ENCODE measurements around the gene PTPRT. TPM values are rescaled to one million over a fixed set of nuclear protein-coding genes. Genes with fewer than 3 reads are reported as not detected.

PTPRT gene
- total and polyA plus RNA-seq, 2 donors (not counting 1 experiment from before 2014, with no cell fraction given): not detected

DNA sequence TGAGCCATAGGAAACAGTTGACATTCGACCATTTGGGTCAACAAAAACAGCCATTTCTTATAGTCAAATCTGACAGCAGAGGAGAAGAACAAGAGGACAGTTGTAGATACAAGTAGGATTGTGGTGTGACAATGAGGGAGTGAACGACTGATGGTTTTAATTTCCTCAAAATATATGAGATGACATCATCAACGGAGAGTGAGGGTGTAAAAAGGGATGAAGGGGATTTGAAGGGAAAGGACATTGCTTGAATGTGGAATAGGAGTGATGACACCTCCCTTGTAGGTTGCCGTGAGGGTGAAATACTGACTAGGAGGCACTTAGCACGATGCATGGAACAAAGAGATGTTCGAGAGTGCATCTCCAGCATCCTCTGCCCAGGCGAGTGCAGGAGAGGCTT lies 1071.7 kb downstream of the PTPRT start:
- no peaks in the 10 kb centered on the region for H3K4me1 ChIP-seq (ENCODE audit: control insufficient read depth, extremely low read depth, insufficient read depth, low read length)
- H3K27ac ChIP-seq (ENCODE audit: insufficient read depth, low read length): no peak overlapping the region
- no peak for DNase-seq (ENCODE audit: low read depth in 2 of 2)
- H3K36me3 ChIP-seq (ENCODE audit: control insufficient read depth, insufficient read depth, low read length): no peaks in the 10 kb centered on the region
- no peak overlapping the region for H2AFZ ChIP-seq (ENCODE audit: low read length)
- no peaks in the 10 kb centered on the region for H3K9me3 ChIP-seq (ENCODE audit: control insufficient read depth, insufficient read depth, low read depth, low read length)
- no peak overlapping the region for H3K4me2 ChIP-seq (ENCODE audit: extremely low read depth, insufficient read depth, low read length)
- no peaks in the 10 kb centered on the region for H3K79me2 ChIP-seq (ENCODE audit: control insufficient read depth, insufficient read depth, low read length)
- no peaks in the 10 kb centered on the region for H4K20me1 ChIP-seq (ENCODE audit: control insufficient read depth, extremely low read depth, insufficient read depth, low read length)
- TF ChIP-seq, protein P1, sequence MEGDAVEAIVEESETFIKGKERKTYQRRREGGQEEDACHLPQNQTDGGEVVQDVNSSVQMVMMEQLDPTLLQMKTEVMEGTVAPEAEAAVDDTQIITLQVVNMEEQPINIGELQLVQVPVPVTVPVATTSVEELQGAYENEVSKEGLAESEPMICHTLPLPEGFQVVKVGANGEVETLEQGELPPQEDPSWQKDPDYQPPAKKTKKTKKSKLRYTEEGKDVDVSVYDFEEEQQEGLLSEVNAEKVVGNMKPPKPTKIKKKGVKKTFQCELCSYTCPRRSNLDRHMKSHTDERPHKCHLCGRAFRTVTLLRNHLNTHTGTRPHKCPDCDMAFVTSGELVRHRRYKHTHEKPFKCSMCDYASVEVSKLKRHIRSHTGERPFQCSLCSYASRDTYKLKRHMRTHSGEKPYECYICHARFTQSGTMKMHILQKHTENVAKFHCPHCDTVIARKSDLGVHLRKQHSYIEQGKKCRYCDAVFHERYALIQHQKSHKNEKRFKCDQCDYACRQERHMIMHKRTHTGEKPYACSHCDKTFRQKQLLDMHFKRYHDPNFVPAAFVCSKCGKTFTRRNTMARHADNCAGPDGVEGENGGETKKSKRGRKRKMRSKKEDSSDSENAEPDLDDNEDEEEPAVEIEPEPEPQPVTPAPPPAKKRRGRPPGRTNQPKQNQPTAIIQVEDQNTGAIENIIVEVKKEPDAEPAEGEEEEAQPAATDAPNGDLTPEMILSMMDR (conservative IDR thresholded peaks at IDR 0.05 in 1 of 2, IDR thresholded peaks at IDR 0.05 in 1 of 2; ENCODE audit: low read depth in 1 of 2, low read length in 2 of 2): no peak
- no peak for TF ChIP-seq EZH2 (IDR thresholded peaks at IDR 0.05; ENCODE audit: low read length, missing control alignments)
- H3K9ac ChIP-seq (ENCODE audit: insufficient read depth, low read length): no peak overlapping the region
- no peak overlapping the region for H3K4me3 ChIP-seq (replicated peaks in 1 of 4; ENCODE audit: control extremely low read depth in 1 of 4, insufficient read depth in 1 of 4, low read depth in 3 of 4, low read length in 4 of 4)
- H3K27me3 ChIP-seq (ENCODE audit: control insufficient read depth, insufficient read depth, low read length): no peaks in the 10 kb centered on the region

DNA sequence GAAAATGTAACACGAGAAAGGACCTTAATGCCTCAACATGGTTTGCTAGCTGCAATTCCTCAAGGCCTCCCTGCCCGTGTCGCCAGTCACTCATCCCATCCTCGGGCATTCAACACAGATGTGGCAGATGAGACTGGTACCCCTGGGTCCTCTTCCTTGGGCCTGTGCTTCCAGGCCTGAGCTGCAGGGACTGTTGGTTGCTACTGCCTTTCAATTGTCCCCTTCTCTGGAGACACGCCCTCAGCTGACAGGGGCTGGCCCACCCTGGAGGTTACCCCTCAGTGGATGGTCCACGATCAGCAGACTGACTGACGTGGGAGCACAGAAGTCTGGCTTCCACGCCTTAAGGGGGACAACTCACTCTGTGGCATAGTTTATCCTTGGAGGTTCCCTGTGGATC lies 1076.5 kb downstream of the PTPRT start:
- H3K27me3 ChIP-seq (ENCODE audit: control insufficient read depth, insufficient read depth, low read length): no peaks in the 10 kb centered on the region
- H3K9ac ChIP-seq (ENCODE audit: insufficient read depth, low read length): no peak overlapping the region
- H3K4me1 ChIP-seq (ENCODE audit: control insufficient read depth, extremely low read depth, insufficient read depth, low read length): no peaks in the 10 kb centered on the region
- no peaks in the 10 kb centered on the region for H3K36me3 ChIP-seq (ENCODE audit: control insufficient read depth, insufficient read depth, low read length)
- H3K4me2 ChIP-seq (ENCODE audit: extremely low read depth, insufficient read depth, low read length): no peak overlapping the region
- no peaks in the 10 kb centered on the region for H4K20me1 ChIP-seq (ENCODE audit: control insufficient read depth, extremely low read depth, insufficient read depth, low read length)
- H2AFZ ChIP-seq (ENCODE audit: low read length): no peak overlapping the region
- H3K9me3 ChIP-seq (ENCODE audit: control insufficient read depth, insufficient read depth, low read depth, low read length): no peaks in the 10 kb centered on the region
- no peaks in the 10 kb centered on the region for H3K79me2 ChIP-seq (ENCODE audit: control insufficient read depth, insufficient read depth, low read length)
- no peak overlapping the region for H3K4me3 ChIP-seq (replicated peaks in 1 of 4; ENCODE audit: control extremely low read depth in 1 of 4, insufficient read depth in 1 of 4, low read depth in 3 of 4, low read length in 4 of 4)
- TF ChIP-seq, protein P1 (conservative IDR thresholded peaks at IDR 0.05 in 1 of 2, IDR thresholded peaks at IDR 0.05 in 1 of 2; ENCODE audit: low read depth in 1 of 2, low read length in 2 of 2): no peak
- no peak for TF ChIP-seq EZH2 (IDR thresholded peaks at IDR 0.05; ENCODE audit: low read length, missing control alignments)
- no peak for DNase-seq (ENCODE audit: low read depth in 2 of 2)
- no peak overlapping the region for H3K27ac ChIP-seq (ENCODE audit: insufficient read depth, low read length)

DNA sequence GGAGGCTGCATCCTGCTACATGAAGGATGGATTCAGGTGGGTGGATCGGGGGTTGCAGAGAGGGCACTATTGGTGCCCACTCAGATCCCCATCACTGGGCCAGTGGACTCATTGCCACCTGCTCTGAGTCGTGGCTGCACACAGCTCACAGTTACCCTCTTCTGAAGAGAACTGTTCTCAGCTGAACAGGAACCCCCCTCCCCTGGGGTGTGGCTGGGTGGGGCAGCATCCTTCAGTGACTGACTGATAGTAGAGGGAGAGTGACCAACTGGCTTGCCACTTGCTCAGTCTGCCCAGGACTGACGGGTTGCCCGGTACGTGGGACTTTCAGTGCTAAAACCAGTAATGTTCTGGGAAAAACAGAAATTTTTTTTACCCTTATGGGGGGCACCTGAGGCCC lies 1077.5 kb downstream of the PTPRT start:
- H3K9ac ChIP-seq (ENCODE audit: insufficient read depth, low read length): no peak overlapping the region
- no peak overlapping the region for H3K4me3 ChIP-seq (replicated peaks in 1 of 4; ENCODE audit: control extremely low read depth in 1 of 4, insufficient read depth in 1 of 4, low read depth in 3 of 4, low read length in 4 of 4)
- no peaks in the 10 kb centered on the region for H3K4me1 ChIP-seq (ENCODE audit: control insufficient read depth, extremely low read depth, insufficient read depth, low read length)
- no peaks in the 10 kb centered on the region for H3K27me3 ChIP-seq (ENCODE audit: control insufficient read depth, insufficient read depth, low read length)
- no peak overlapping the region for H3K27ac ChIP-seq (ENCODE audit: insufficient read depth, low read length)
- H4K20me1 ChIP-seq (ENCODE audit: control insufficient read depth, extremely low read depth, insufficient read depth, low read length): no peaks in the 10 kb centered on the region
- H3K9me3 ChIP-seq (ENCODE audit: control insufficient read depth, insufficient read depth, low read depth, low read length): no peaks in the 10 kb centered on the region
- H3K36me3 ChIP-seq (ENCODE audit: control insufficient read depth, insufficient read depth, low read length): no peaks in the 10 kb centered on the region
- H2AFZ ChIP-seq (ENCODE audit: low read length): no peak overlapping the region
- TF ChIP-seq, protein P1 (conservative IDR thresholded peaks at IDR 0.05 in 1 of 2, IDR thresholded peaks at IDR 0.05 in 1 of 2; ENCODE audit: low read depth in 1 of 2, low read length in 2 of 2): no peak
- TF ChIP-seq EZH2 (IDR thresholded peaks at IDR 0.05; ENCODE audit: low read length, missing control alignments): no peak
- H3K4me2 ChIP-seq (ENCODE audit: extremely low read depth, insufficient read depth, low read length): no peak overlapping the region
- no peak for DNase-seq (ENCODE audit: low read depth in 2 of 2)
- no peaks in the 10 kb centered on the region for H3K79me2 ChIP-seq (ENCODE audit: control insufficient read depth, insufficient read depth, low read length)
